Dendritic cell treated with granulocyte-macrophage colony-stimulating factor and Interleukin-4, amounts not matched to agents 40 ng/mL and 50 ng/mL, for 4 days (primary cell): Measurements from ENCODE around the gene SKIL.
"Not testable (repeated sequence)": the region's sequence is repeated elsewhere in the genome, so short reads cannot be mapped to it uniquely, and the experiment has no call there.

Source experiments
- H3K27ac Mint-ChIP-seq: one replicate; pipeline ENCODE4 v1.8.0; 2022; ENCODE audit warnings: mild to moderate bottlenecking, mixed read lengths
- H3K27me3 Mint-ChIP-seq: one replicate; pipeline ENCODE4 v1.8.0; 2022; ENCODE audit warnings: mild to moderate bottlenecking, mixed read lengths
- H3K36me3 Mint-ChIP-seq: one replicate; pipeline ENCODE4 v1.8.0; 2022; ENCODE audit warnings: low read depth, mixed read lengths
- H3K4me1 Mint-ChIP-seq: one replicate; pipeline ENCODE4 v1.8.0; 2022; ENCODE audit warnings: low read depth, mixed read lengths
- H3K4me3 Mint-ChIP-seq: one replicate; pipeline ENCODE4 v1.8.0; 2022; ENCODE audit warnings: mild to moderate bottlenecking, moderate library complexity, mixed read lengths
- H3K9me3 Mint-ChIP-seq: one replicate; pipeline ENCODE4 v1.8.0; 2022; ENCODE audit warnings: mixed read lengths
- intact Hi-C: fragments of 100-400 bp; cut with micrococcal nuclease; formaldehyde crosslinking; loops from one replicate; pipeline ENCODE4 v1.15.0; 2022

SKIL gene

DNA sequence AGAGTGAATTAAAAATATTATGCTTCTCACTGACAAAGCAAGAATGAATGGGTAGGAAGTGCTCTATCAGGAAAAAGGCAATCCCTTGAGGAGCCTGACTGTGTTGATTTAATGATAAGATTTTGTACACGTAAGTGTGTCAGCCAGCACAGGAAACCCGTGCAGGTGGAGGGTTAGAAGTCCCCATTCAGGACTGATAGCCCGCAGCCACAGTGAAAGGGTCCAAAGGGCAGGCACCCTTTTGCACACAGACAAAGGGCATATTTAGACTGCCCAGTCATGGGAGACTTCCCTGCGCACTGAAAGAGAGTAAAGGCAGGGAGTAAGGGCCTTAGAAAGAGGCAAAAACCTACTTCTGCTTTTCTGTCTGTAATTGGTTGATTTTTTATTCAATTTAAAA, 26.4 kb upstream of the SKIL start:
- Mint-ChIP-seq H3K4me3 (no peak overlapping the region), H3K4me1 (peaks cover 16% of the 10 kb centered on the region), H3K27ac (no peak overlapping the region), H3K36me3 (no peaks in the 10 kb centered on the region), H3K27me3 (peaks cover 3% of the 10 kb centered on the region), H3K9me3 (peaks cover 14% of the 10 kb centered on the region)
- intact Hi-C loops = no loop called here

DNA sequence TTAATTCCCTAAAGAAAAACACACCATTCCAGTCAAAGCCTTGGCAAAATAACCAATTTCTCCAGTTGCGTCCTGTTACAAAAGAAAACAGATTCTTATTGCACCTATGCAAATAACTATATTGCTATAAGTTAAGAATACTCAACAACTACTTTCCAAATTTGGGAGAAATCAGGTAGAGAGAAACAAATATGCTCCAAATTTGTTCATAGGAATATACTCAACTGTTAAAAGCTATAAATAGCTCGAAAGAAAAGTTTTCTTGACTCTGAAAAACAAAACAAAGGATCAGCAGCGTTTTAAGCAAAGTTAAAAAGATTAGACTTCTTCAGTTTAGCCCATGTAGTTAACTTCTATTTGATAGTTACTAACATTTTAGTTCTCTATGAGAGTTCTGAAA, 20.1 kb upstream of the SKIL start:
- Mint-ChIP-seq H3K4me3 (no peak overlapping the region), H3K27me3 (no peaks in the 10 kb centered on the region), H3K4me1 (no peaks in the 10 kb centered on the region), H3K9me3 (no peaks in the 10 kb centered on the region), H3K27ac (no peak overlapping the region), H3K36me3 (no peaks in the 10 kb centered on the region)
- intact Hi-C loops = no loop called here

DNA sequence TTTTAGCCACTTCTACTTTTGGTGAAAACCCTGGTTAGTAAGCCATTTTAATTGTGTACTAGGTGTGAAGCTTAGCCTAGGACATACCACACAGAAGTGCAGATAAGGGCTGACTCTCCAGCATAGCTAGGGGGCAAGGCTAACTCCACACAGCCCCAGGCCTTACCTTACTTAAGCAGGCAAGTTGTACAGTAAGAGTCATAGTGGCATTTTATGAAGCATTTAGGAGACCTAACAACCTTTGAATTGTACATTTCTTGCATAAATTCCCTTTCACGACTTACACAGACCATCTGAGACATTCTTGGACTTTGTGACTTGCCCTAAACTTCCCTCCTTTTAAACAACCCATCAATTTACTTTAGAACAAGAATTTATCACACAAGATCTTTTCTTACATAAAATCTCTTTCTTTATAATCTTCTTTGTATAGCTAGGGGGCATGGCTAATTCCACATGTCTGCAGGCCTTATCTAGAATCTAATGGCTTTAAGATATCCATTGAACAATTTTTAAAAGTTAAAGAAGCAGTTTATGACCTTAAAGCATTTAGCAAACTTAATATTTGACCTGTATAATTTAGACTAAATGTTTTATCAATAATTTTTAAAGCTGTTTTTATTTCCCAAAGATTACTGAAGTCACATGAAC, 18.7 kb upstream of the SKIL start:
- Mint-ChIP-seq H3K36me3 (no peaks in the 10 kb centered on the region), H3K9me3 (no peaks in the 10 kb centered on the region), H3K27me3 (no peaks in the 10 kb centered on the region), H3K4me3 (no peak overlapping the region), H3K27ac (no peak overlapping the region), H3K4me1 (no peaks in the 10 kb centered on the region)
- intact Hi-C loops = no loop called here

DNA sequence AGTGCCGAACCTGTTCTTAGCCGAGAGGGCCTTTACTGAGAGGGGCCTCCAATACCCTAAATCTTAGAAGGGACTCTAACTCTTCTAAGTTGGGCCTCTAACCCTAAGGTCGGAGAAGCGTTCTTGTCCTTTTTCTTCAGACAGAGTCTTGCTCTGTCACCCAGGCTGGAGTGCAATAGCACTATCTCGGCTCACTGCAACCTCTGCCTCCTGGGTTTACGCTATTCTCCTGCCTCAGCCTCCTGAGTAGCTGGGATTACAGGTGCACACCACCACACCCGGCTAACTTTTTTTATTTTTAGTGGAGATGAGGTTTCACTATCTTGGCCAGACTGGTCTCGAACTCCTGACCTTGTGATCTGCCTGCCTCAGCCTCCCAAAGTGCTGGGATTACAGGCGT, 15.2 kb upstream of the SKIL start:
- H3K36me3 Mint-ChIP-seq, H3K27ac Mint-ChIP-seq, intact Hi-C loops, H3K9me3 Mint-ChIP-seq, H3K4me3 Mint-ChIP-seq, H3K4me1 Mint-ChIP-seq, H3K27me3 Mint-ChIP-seq: not testable (repeated sequence)

DNA sequence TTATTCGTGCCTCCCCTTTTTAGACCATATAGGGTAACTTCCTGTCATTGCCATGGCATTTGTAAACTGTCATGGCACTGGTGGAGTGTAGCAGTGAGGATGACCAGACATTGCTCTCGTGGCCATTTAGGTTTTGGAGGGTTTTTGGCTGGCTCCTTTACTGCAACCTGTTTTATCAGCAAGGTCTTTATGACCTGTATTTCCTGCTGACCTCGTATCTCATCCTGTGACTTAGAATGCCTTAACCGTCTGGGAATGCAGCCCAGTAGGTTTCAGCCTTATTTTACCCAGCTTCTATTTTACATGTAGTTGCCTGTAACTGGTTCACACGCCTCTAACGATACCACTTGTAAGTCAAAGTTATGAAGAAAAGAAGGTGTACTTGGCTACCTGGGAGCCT, 13.7 kb upstream of the SKIL start:
- H3K27ac Mint-ChIP-seq, H3K4me1 Mint-ChIP-seq, H3K9me3 Mint-ChIP-seq, H3K36me3 Mint-ChIP-seq, H3K4me3 Mint-ChIP-seq, intact Hi-C loops, H3K27me3 Mint-ChIP-seq: not testable (repeated sequence)

DNA sequence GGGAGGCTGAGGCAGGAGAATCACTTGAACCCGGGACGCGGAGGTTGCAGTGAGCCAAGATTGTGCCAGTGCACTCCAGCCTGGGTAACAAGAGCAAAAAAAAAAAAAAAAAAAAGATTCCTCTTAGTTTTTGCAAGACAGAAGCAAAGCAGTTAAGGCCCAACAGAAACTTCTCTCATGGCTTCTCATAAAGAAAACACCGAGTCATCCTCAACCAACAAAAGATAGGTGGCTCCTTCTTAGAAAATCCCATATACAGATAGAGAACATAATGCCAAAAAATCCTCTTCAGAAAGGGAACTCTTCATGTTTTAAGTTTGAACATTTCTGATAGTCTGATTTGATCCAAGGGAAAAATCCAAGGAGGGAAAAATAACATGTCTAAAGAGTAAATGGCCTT, 12.5 kb upstream of the SKIL start:
- H3K27ac Mint-ChIP-seq = no peak overlapping the region
- H3K4me3 Mint-ChIP-seq = no peak overlapping the region
- H3K4me1 Mint-ChIP-seq = peaks cover 10% of the 10 kb centered on the region
- no peaks in the 10 kb centered on the region for H3K36me3 Mint-ChIP-seq
- H3K9me3 Mint-ChIP-seq = no peaks in the 10 kb centered on the region
- intact Hi-C loops = no loop called here
- no peaks in the 10 kb centered on the region for H3K27me3 Mint-ChIP-seq

DNA sequence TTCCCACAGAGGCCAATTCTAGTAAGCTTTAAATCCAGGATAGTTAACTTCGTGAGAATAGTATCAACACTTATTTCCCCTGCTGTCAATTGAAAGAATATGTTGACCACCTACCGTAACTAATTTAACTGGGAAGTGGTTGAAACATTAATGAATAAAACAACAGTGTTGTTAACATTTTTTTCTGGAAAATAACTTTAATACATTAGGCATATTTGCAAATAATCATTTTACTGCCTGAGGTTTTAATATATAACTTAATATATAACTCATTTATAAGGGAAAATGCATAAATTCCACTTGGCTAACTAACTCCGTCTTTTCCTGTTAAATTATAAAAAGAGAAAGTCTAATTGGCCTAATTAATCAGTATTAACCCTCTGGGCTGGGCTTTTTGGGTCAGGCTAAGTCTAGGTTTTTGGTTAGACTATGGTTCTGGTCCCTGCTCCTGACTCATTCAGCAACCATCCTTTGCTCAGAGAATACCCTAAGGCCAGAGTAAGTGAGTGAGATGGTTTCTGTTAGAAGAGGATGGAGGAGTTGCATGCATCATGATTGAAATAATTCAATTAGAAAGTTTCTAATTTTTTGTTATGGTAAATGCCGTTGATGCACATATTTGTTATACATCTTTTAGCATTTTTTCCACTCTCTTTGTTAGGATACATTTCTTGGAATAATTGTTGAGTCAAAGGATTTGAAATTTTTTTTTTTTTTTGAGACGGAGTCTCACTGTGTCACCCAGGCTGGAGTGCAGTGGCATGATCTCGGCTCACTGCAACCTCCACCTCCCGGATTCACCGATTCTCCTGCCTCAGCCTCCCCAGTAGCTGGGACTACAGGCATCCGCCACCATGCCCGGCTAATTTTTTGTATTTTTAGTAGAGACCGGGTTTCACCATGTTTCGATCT, 10.8 kb upstream of the SKIL start:
- no peak overlapping the region for H3K4me3 Mint-ChIP-seq
- intact Hi-C loops = no loop called here
- no peaks in the 10 kb centered on the region for H3K36me3 Mint-ChIP-seq
- H3K27ac Mint-ChIP-seq = peak overlapping the region; percentile 18
- H3K9me3 Mint-ChIP-seq = no peaks in the 10 kb centered on the region
- peaks cover 1% of the 10 kb centered on the region for H3K27me3 Mint-ChIP-seq
- peaks cover 14% of the 10 kb centered on the region for H3K4me1 Mint-ChIP-seq

DNA sequence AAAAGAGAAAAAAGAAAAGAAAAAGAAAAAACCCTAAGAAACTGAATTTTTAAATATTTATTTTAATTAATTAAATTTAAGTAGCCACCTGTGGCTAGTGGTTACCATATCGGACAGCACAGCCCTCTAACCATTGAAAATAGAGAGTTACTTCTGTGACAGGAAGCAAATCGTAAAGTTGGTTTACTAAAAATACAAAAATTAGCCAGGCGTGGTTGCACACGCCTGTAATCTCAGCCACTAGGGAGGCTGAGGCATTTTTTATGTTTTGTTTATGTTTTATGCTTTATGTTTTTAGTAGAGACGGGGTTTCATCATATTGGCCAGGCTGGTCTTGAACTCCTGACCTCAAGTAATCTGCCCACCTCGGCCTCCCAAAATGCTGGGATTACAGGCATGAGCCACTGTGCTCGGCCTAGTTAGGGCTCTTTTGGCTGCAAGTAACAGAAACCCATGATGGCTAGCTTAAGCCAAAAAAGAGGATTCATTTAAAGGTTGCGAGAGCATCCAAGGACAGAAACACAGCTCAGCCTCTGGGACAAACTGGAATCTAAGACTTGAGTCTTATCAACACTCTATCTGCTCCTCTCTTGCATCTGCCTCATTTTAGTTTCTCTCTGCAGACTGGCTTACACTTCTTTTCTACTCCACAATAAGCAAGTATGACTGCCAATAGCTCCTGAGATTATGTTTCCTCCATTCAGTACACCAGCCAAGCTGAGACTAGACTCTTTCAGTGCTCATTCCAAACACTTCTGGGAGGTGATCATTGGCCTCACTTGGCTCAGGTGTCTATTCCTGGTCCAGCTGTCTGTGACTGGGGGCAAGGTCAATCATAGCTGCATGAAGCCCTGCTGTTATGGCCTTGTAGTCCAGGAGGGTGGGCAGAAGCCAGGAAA, 6.8 kb upstream of the SKIL start:
- Mint-ChIP-seq H3K27me3 (peaks cover 1% of the 10 kb centered on the region), H3K9me3 (no peaks in the 10 kb centered on the region), H3K4me1 (peaks cover 31% of the 10 kb centered on the region), H3K36me3 (no peaks in the 10 kb centered on the region), H3K4me3 (no peak overlapping the region), H3K27ac (no peak overlapping the region)
- intact Hi-C loops = no loop called here

DNA sequence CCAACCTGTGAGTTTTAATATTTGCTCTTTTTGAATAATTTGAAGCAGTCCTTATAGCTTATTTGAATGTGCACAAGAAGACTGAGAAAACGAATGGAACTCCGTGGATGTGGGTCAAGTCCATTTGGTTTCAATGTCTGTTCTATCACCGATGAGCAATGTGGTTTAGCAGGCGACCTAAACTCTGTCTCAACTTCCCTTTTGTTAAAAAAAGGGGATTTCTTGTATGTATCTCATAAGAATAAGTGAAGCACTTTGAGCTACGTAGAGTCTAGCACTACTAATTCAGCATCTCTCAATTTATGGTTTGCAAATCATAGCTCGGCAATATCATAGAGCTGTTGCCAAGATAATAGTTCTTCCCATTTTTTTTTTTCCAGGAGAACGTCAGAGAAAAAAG, 4.6 kb upstream of the SKIL start:
- H3K4me3 Mint-ChIP-seq = no peak overlapping the region
- peaks cover 8% of the 10 kb centered on the region for H3K36me3 Mint-ChIP-seq
- intact Hi-C loops = no loop called here
- H3K4me1 Mint-ChIP-seq = peaks cover 38% of the 10 kb centered on the region
- H3K27ac Mint-ChIP-seq = no peak overlapping the region
- H3K27me3 Mint-ChIP-seq = peaks cover 1% of the 10 kb centered on the region
- no peaks in the 10 kb centered on the region for H3K9me3 Mint-ChIP-seq

DNA sequence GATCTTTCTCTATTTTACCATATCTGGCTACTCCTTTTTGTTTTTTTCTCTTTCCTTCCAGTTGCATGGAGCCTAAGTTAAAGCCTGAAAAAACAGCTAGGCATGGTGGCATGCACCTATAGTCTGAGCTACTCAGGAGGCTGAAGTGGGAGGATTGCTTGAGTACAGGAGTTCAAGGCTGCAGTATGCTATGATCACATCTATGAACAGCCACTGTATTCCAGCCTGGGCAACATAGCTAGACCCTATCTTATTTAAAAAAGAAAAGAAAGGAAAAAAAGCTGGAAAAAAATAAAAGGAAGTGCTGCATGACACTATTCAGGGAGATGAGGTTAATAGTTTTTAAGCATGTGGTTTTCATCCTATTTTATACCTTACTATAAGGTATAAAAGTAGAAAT, 4.0 kb upstream of the SKIL start:
- peaks cover 1% of the 10 kb centered on the region for H3K27me3 Mint-ChIP-seq
- peak overlapping the region; percentile 63 for H3K27ac Mint-ChIP-seq
- H3K36me3 Mint-ChIP-seq = peaks cover 13% of the 10 kb centered on the region
- no peak overlapping the region for H3K4me3 Mint-ChIP-seq
- H3K4me1 Mint-ChIP-seq = peaks cover 43% of the 10 kb centered on the region
- intact Hi-C loops = no loop called here
- no peaks in the 10 kb centered on the region for H3K9me3 Mint-ChIP-seq

DNA sequence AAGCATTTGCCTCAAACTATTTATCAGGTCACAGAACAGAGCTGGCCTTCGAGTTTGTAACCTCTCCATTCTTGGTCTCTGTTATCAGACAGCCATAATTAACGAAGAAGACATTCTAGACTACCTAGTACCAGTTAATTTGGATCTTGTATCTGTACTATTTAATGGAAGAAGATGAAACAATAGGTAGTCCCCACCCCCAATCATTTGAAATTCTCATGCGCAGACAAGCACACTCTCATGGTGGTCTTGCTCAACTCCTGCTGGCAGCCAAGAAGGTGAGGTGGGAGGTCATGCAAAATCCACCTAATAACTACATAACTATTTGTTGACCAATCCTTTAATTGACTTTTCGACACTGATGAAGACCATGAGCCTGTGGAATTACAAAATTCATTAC, 2.8 kb upstream of the SKIL start:
- H3K9me3 Mint-ChIP-seq = no peaks in the 10 kb centered on the region
- no peak overlapping the region for H3K4me3 Mint-ChIP-seq
- H3K27ac Mint-ChIP-seq = no peak overlapping the region
- intact Hi-C loops = loop anchor here (5.0 kb wide), 1 partner anchor 582 kb away; the partner anchor contains the start of gene MYNN
- H3K4me1 Mint-ChIP-seq = peaks cover 44% of the 10 kb centered on the region
- H3K27me3 Mint-ChIP-seq = peaks cover 1% of the 10 kb centered on the region
- H3K36me3 Mint-ChIP-seq = peaks cover 19% of the 10 kb centered on the region

DNA sequence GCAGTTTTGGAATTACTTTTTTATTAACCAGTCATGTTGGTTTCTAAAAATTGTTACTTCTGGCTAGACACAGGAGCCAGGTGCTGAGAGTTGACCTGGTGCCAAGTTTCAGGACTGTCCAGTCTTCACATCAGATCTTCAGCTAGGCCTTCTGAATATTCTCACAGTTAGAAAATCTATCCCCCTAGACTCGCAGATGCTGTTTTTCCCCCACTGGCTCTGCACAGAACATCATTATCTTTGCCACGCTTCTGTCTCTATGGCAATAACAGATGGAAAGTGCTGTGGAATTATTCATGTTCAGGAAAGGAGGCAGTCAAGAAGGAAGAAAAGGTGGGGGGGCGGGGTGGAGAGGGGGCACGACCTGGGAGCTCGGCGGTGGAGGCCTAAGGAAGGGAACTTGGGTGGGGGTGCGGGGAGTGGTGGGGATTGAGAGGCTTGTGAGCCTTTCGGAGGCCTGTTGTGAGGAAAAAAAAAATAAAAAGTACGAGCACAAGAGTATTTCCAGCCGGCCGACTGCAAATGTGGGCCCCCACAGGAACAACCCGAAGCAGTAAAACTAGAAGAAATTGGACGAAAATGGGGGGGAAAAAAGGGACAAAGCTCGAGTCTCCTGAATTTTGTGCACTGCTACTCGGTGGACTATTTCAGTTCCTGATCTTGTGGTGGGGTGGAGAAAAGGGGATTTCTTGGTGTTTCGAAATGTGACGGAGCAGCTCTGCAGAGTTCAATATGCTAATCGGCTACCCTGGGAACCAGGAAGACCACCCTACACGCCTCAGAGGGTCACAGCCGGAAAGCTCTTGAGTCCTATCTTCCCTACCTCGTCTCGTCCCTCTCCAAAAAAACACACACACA, 1.5 kb upstream of the SKIL start:
- Mint-ChIP-seq H3K4me1 (peaks cover 50% of the 10 kb centered on the region), H3K36me3 (peaks cover 31% of the 10 kb centered on the region), H3K27me3 (no peaks in the 10 kb centered on the region), H3K27ac (peak overlapping the region; percentile 99), H3K9me3 (no peaks in the 10 kb centered on the region), H3K4me3 (peak overlapping the region; percentile 80)
- intact Hi-C loops = loop anchor here (2.0 to 5.0 kb wide), 2 partner anchors 515 to 584 kb away; partner anchors contain the start of genes MYNN and RPL22L1

DNA sequence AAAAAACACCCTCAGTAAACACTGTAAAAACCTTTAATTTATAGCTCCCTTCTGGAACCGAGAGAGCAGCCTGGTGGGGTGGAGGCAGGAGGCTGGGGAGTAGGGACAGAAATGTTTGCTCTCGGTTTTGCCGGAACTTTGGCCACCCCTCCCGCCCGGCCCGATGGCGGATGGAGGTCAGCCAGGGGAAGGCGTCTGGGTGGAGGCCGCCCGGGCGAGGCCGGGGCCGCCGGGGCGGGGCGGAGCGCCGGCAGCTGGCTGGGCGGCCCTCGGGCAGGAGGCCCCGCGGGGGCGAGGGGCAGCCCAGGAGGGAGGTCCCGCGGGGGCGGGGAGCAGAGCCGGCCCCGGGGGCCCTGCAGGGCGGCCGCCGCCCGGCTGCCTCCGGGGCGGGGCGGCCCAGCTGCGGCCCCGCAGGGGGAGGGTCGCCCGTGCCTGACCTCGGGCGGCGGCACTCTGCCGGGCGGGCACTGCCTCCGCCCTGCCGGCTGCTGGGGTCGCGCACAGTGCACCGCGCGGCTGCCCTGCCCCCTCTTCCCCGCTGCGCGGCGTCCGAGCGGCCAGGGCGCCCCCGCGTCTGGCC, 829 bp upstream of the SKIL start:
- intact Hi-C loops = loop anchor here (2.0 to 5.0 kb wide), 2 partner anchors 514 to 584 kb away; partner anchors contain the start of genes MYNN and RPL22L1
- Mint-ChIP-seq H3K27ac (peak overlapping the region; percentile 99), H3K9me3 (no peaks in the 10 kb centered on the region), H3K36me3 (peaks cover 38% of the 10 kb centered on the region), H3K4me1 (peaks cover 54% of the 10 kb centered on the region), H3K4me3 (peak overlapping the region; percentile 80), H3K27me3 (no peaks in the 10 kb centered on the region)
